SK-N-MC (cell line): ENCODE measurements around the gene AMOT.

Experiments used
- DNase-seq: peaks from one replicate; pipeline ENCODE4 v3.0.0-alpha.2; 2011; ENCODE audit warnings: low read depth, low spot score
- H3K27ac ChIP-seq: fragments of 200-600 bp; sonication (generic); 2 replicates; pipeline ENCODE4 v1.5.1; 2016; ENCODE audit warnings: mixed run types
- H3K36me3 ChIP-seq: fragments of 200-600 bp; sonication (generic); 2 replicates; pipeline ENCODE4 v1.6.1; 2017; ENCODE audit warnings: antibody characterized with exemption, low read length, mixed read lengths; ENCODE audit not compliant: insufficient read depth
- H3K4me3 ChIP-seq: fragments of 200-600 bp; sonication (generic); 2 replicates; pipeline ENCODE4 v1.5.1; 2016
- H3K9ac ChIP-seq: fragments of 200-600 bp; sonication (generic); 2 replicates; pipeline ENCODE4 v1.8.0; 2017; ENCODE audit warnings: mixed run types, mixed read lengths; ENCODE audit not compliant: insufficient read length
- H3K9me3 ChIP-seq: fragments of 200-600 bp; sonication (generic); 2 replicates; pipeline ENCODE4 v1.6.1; 2017; ENCODE audit warnings: low read depth, mild to moderate bottlenecking, antibody characterized with exemption, low read length, moderate library complexity, mixed read lengths
- EZH2 ChIP-seq: fragments of 200-600 bp; sonication (generic); IDR thresholded peaks from one replicate; pipeline ENCODE4 v1.6.1; 2017; ENCODE audit warnings: antibody characterized with exemption
- FOXP2 ChIP-seq: optimal IDR thresholded peaks from 2 replicates; pipeline ENCODE3; 2011; ENCODE audit warnings: mild to moderate bottlenecking, moderate library complexity; ENCODE audit not compliant: insufficient read depth; ENCODE audit errors: extremely low read length, control extremely low read depth
- POLR2AphosphoS5 ChIP-seq: IDR thresholded peaks from 2 replicates; pipeline ENCODE4 v1.6.1; 2012; ENCODE audit warnings: mild to moderate bottlenecking, low read depth, low read length, borderline replicate concordance

AMOT gene

DNA sequence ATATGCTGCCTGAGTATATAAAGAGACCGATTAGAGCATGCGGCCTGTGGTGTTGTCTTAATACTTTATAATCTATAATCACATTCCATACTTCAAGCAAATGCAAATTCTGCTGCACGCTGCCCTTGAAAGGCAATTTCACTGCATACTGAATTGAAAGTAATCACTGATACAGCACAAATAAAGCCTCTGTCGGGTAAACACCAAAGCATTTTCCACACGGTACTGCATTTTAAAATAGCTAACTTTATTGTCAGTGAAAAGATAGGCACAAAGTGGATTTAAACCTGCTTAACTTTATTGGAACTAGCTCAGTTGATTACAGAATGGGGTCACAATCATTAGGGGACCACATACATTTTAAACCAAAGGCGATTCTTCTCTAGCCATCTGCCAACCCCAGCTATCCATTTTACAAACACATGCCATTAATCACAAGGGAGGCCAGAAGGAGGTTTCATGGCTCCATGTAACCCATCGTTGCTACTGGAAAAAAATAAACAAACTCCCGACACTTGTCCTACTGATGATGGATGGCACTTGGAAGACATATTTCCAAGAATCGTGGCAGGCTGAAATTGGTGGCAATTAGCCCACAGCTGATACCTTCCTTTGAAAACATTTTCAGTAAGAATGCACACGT, 65.9 kb downstream of the AMOT start:
- Histone ChIP-seq H3K4me3 (no peak overlapping the region), H3K9ac (no peak overlapping the region), H3K36me3 (peaks cover 10% of the 10 kb centered on the region; the same call in 1 of the 2 replicates), H3K9me3 (no peaks in the 10 kb centered on the region), H3K27ac (no peak overlapping the region)
- TF ChIP-seq FOXP2 (no peak), EZH2 (no peak)
- no peak for DNase-seq

DNA sequence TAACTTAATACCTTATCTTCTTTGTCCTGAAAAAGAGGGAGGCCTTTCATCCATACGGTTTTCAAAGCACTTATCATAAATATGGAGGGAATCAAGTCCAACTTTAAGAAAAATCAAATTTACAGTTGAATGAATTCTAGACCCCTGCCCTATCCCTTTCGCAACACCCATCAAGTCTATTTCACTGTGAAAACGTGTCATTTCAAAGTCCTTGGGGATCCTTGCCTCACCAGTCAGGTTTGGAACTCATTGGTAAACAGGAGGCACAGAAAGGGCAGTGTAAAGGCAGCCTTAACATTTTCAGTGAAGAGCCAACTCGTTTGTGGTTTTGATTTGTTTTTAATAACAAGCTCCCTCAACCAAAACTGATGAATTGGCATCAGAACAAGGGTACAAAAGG, 66.5 kb downstream of the AMOT start:
- TF ChIP-seq FOXP2 (no peak), EZH2 (no peak), POLR2AphosphoS5 (no peak)
- Histone ChIP-seq H3K9ac (no peak overlapping the region), H3K27ac (no peak overlapping the region)

DNA sequence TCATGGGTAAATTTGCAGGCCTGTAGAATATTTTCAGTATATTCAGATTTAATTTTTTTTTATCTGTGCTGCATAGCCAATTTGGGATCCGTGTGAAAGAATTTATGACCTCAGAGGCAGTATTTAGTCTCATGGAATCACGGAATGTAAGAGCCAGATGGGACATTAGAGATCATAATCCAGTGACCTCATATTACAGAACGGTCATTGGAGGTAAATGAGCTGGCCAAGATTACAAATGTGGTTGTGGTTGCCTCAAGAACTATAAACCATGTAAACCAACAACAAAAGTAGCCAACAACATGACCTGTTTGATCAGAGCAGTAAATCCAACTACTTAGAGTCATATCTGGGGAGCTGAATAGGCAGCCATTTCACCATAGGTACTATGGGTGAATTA, 71.6 kb downstream of the AMOT start:
- H3K9ac ChIP-seq, result no peak overlapping the region
- TF ChIP-seq FOXP2 (no peak), POLR2AphosphoS5 (no peak), EZH2 (no peak)
- H3K36me3 ChIP-seq, result no peaks in the 10 kb centered on the region
- H3K9me3 ChIP-seq, result no peaks in the 10 kb centered on the region
- no peak for DNase-seq
- no peak overlapping the region for H3K27ac ChIP-seq
- H3K4me3 ChIP-seq, result no peak overlapping the region

More for the DNA sequence above, 66.5 kb downstream of the AMOT start:
- DNase-seq, result no peak
- Histone ChIP-seq H3K36me3 (peaks cover 8% of the 10 kb centered on the region; the same call in 1 of the 2 replicates), H3K9me3 (no peaks in the 10 kb centered on the region), H3K4me3 (no peak overlapping the region)

DNA sequence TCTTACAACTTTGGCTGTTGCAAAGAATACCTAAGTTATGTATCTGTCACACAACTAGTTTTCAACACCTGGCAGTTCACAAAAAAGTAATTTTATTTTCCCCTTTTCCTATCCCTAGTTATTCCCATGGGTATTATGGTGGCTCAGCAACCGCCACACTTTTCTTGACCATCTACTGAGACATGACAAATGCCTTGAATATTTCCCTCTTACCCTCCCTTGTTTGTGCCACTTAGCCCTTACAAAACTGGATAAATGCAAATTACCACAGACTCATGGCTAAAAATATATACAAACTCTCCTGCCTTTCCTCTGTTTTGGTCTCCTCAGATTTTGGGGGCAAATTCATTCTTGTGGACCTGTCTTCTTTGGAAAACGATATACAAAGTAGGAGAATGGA, 72.1 kb downstream of the AMOT start:
- Histone ChIP-seq H3K4me3 (no peak overlapping the region), H3K36me3 (no peaks in the 10 kb centered on the region), H3K27ac (no peak overlapping the region), H3K9me3 (no peaks in the 10 kb centered on the region), H3K9ac (no peak overlapping the region)
- DNase-seq, result no peak
- TF ChIP-seq EZH2, result no peak
- TF ChIP-seq FOXP2, result no peak
- TF ChIP-seq POLR2AphosphoS5, result no peak

DNA sequence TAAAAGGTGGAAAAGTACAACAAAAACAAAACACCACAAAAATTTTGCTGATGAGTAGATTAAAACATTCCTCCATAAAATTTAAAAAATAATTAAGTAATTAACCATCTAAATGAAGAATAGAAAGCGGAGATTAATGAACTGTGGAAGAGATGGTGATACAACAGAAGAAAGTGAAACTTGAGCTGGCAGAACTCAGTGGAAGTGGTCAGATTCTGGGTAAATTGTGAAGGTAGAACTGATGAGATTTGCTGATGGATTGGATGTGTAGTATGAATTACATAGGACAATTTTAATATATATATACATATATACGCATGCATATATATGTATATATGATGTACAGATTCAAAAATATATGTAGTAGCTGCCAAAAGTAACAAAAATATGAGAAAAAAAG, 73.9 kb downstream of the AMOT start:
- Histone ChIP-seq H3K9ac (no peak overlapping the region), H3K9me3 (no peaks in the 10 kb centered on the region), H3K27ac (no peak overlapping the region), H3K36me3 (no peaks in the 10 kb centered on the region), H3K4me3 (no peak overlapping the region)
- TF ChIP-seq EZH2 (no peak), POLR2AphosphoS5 (no peak), FOXP2 (no peak)
- DNase-seq, result no peak

DNA sequence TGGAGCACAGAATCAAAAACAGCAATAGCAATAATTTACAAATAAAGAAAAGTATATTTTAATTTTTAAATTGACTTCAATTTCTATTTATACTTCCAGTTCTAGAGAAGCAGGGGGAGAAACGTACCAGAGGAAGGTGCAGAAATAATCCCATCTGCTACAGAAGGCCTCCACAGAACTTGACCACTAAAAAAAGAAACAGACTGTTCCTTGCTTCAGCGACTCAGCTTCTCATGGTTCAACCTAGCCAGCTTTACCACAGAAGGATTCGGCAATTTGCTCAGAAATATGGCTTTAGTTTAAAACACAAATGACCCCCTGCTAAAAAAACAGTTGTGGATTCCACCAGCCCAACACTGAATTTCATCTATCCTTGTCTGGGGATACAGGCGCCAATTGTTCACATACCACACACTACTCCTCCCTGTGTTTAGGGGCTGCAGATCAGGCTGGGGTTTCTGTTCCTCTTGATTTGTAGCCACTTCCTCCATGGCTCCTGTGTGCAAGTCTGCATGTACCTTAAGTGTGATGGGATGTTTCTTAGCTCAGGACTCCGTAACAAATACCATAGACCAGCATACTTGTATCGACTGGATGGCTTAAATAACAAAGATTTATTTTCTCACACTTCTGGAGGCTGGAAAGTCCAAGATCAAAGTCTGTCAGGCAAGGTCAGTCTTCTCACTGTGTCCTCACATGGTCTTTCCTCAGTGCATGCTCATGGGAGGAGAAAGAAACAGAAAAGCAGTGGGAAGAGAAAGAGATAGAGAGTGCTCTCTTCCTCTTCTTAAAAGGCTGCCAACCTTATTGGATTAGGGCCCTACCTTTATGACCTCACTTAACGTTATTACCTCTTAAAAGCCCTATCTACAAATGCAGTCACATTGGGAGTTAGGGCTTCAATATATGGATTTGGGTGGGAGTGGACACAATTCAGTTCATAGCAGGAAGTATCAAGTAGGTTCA, 79.1 kb downstream of the AMOT start:
- Histone ChIP-seq H3K4me3 (no peak overlapping the region), H3K36me3 (no peaks in the 10 kb centered on the region), H3K9ac (no peak overlapping the region), H3K27ac (no peak overlapping the region), H3K9me3 (no peaks in the 10 kb centered on the region)
- DNase-seq, result no peak
- TF ChIP-seq POLR2AphosphoS5 (no peak), EZH2 (no peak), FOXP2 (no peak)

DNA sequence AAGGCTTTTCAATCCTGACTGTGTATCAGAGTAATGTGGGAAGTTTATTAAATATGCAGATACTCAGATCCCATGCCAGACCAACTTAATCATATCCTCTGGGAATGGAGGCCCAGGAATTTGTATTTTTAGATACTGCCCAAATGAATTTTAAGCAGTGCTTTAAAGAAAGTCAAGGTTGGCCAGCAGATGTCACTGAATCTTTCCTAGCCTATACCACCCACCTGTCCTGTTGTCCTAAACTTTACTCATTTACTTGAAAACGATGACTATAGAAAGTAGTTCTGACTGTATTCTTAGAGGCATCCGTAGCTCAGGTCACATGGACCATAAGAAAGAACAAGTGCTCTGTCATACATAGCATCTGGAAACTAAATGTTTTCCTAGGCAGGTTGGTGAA, 79.9 kb downstream of the AMOT start:
- H3K4me3 ChIP-seq, result no peak overlapping the region
- H3K9ac ChIP-seq, result no peak overlapping the region
- TF ChIP-seq FOXP2 (no peak), EZH2 (no peak), POLR2AphosphoS5 (no peak)
- H3K36me3 ChIP-seq, result no peaks in the 10 kb centered on the region
- no peak for DNase-seq
- H3K27ac ChIP-seq, result no peak overlapping the region
- no peaks in the 10 kb centered on the region for H3K9me3 ChIP-seq

DNA sequence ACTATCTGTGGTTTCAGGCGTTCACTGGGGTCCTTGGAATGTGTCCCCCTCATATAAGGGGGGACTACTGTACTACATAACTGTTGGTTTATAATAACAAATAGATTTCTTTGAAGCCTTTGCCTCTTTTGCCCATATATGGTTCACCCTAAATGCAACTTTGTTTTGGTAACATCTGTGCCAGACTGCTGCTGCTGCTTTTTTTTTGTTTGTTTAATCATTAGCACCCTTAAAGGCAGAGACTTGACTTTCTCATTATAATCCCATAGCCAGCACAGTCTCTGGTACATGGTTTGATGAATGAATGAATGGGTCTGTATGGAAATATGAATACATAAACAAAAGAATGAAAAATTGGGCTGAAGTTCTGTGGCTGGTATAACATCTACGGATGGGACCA, 80.7 kb downstream of the AMOT start:
- no peak for TF ChIP-seq EZH2
- no peak for TF ChIP-seq POLR2AphosphoS5
- no peak for TF ChIP-seq FOXP2
- Histone ChIP-seq H3K4me3 (no peak overlapping the region), H3K9me3 (no peaks in the 10 kb centered on the region), H3K27ac (no peak overlapping the region), H3K36me3 (no peaks in the 10 kb centered on the region), H3K9ac (no peak overlapping the region)
- DNase-seq, result no peak
